Neuron (in vitro differentiated cells): ENCODE measurements around the gene SLC2A4.

ENCODE experiments used
- H2AFZ ChIP-seq: one replicate; pipeline ENCODE4 v1.6.1; 2013; ENCODE audit warnings: low read depth, mild to moderate bottlenecking, inconsistent platforms, low read length, moderate library complexity
- H3K27me3 ChIP-seq: one replicate; pipeline ENCODE4 v1.6.1; 2013; ENCODE audit warnings: low read length; ENCODE audit not compliant: insufficient read depth
- H3K36me3 ChIP-seq: one replicate; pipeline ENCODE4 v1.6.1; 2013; ENCODE audit warnings: low read length; ENCODE audit not compliant: insufficient read depth
- H3K4me1 ChIP-seq: one replicate; pipeline ENCODE4 v1.6.1; 2013; ENCODE audit warnings: low read length; ENCODE audit not compliant: insufficient read depth
- H3K4me3 ChIP-seq: 2 replicates; pipeline ENCODE4 v1.5.1; 2013; ENCODE audit warnings: mild to moderate bottlenecking, low read length, moderate library complexity
- H3K9me3 ChIP-seq: one replicate; pipeline ENCODE4 v1.6.1; 2013; ENCODE audit warnings: low read length

The SLC2A4 gene

GRCh38 chr17:7262935-7263800 lies 18.4 kb upstream of the SLC2A4 start:
- Histone ChIP-seq H3K9me3 (peaks cover 6% of the 10 kb centered on the region), H3K4me1 (peaks cover 3% of the 10 kb centered on the region), H2AFZ (no peak overlapping the region), H3K4me3 (no peak overlapping the region), H3K36me3 (peaks cover 17% of the 10 kb centered on the region), H3K27me3 (peaks cover 45% of the 10 kb centered on the region)

GRCh38 chr17:7263801-7264078 lies 17.8 kb upstream of the SLC2A4 start:
- peaks cover 3% of the 10 kb centered on the region for H3K4me1 ChIP-seq
- peaks cover 6% of the 10 kb centered on the region for H3K9me3 ChIP-seq
- H3K4me3 ChIP-seq = no peak overlapping the region
- peaks cover 12% of the 10 kb centered on the region for H3K36me3 ChIP-seq
- no peak overlapping the region for H2AFZ ChIP-seq
- peaks cover 45% of the 10 kb centered on the region for H3K27me3 ChIP-seq

- Histone ChIP-seq H3K36me3 (no peaks in the 10 kb centered on the region), H2AFZ (no peak overlapping the region), H3K27me3 (peaks cover 29% of the 10 kb centered on the region), H3K9me3 (peaks cover under 1% of the 10 kb centered on the region), H3K4me1 (peaks cover 3% of the 10 kb centered on the region), H3K4me3 (no peak overlapping the region)
Observed at GRCh38 chr17:7266784-7267183, 14.7 kb upstream of the SLC2A4 start.

GRCh38 chr17:7279448-7279847 lies 2.1 kb upstream of the SLC2A4 start:
- H2AFZ ChIP-seq = no peak overlapping the region
- H3K9me3 ChIP-seq = no peaks in the 10 kb centered on the region
- peaks cover 14% of the 10 kb centered on the region for H3K4me1 ChIP-seq
- no peak overlapping the region for H3K4me3 ChIP-seq
- H3K36me3 ChIP-seq = no peaks in the 10 kb centered on the region
- no peaks in the 10 kb centered on the region for H3K27me3 ChIP-seq

GRCh38 chr17:7280519-7281073 lies 922 bp upstream of the SLC2A4 start:
- H3K36me3 ChIP-seq = no peaks in the 10 kb centered on the region
- H3K27me3 ChIP-seq = no peaks in the 10 kb centered on the region
- H2AFZ ChIP-seq = peak overlapping the region; percentile 31
- peak overlapping the region; percentile 10 for H3K4me3 ChIP-seq
- no peaks in the 10 kb centered on the region for H3K9me3 ChIP-seq
- H3K4me1 ChIP-seq = peaks cover 14% of the 10 kb centered on the region

- H3K9me3 ChIP-seq = no peaks in the 10 kb centered on the region
- peak overlapping the region; percentile 59 for H3K4me3 ChIP-seq
- no peaks in the 10 kb centered on the region for H3K27me3 ChIP-seq
- H3K36me3 ChIP-seq = no peaks in the 10 kb centered on the region
- peak overlapping the region; percentile 31 for H2AFZ ChIP-seq
- peaks cover 14% of the 10 kb centered on the region for H3K4me1 ChIP-seq
Observed at GRCh38 chr17:7281953-7282751, 634 bp downstream of the SLC2A4 start.

GRCh38 chr17:7282752-7283321 lies 1.3 kb downstream of the SLC2A4 start:
- peak overlapping the region; percentile 59 for H3K4me3 ChIP-seq
- H3K9me3 ChIP-seq = no peaks in the 10 kb centered on the region
- H2AFZ ChIP-seq = no peak overlapping the region
- H3K27me3 ChIP-seq = no peaks in the 10 kb centered on the region
- no peaks in the 10 kb centered on the region for H3K36me3 ChIP-seq
- H3K4me1 ChIP-seq = peaks cover 14% of the 10 kb centered on the region

- no peak overlapping the region for H3K4me3 ChIP-seq
- peaks cover 14% of the 10 kb centered on the region for H3K4me1 ChIP-seq
- H2AFZ ChIP-seq = no peak overlapping the region
- no peaks in the 10 kb centered on the region for H3K9me3 ChIP-seq
- H3K27me3 ChIP-seq = no peaks in the 10 kb centered on the region
- H3K36me3 ChIP-seq = no peaks in the 10 kb centered on the region
Observed at GRCh38 chr17:7283471-7284216, 2.1 kb downstream of the SLC2A4 start.

- H3K4me1 ChIP-seq = peaks cover 14% of the 10 kb centered on the region
- no peaks in the 10 kb centered on the region for H3K36me3 ChIP-seq
- no peaks in the 10 kb centered on the region for H3K9me3 ChIP-seq
- no peak overlapping the region for H2AFZ ChIP-seq
- no peaks in the 10 kb centered on the region for H3K27me3 ChIP-seq
- H3K4me3 ChIP-seq = no peak overlapping the region
Observed at GRCh38 chr17:7284911-7285310, 3.4 kb downstream of the SLC2A4 start.

- Histone ChIP-seq H3K4me3 (no peak overlapping the region), H3K4me1 (peaks cover 11% of the 10 kb centered on the region), H2AFZ (no peak overlapping the region), H3K27me3 (no peaks in the 10 kb centered on the region), H3K36me3 (no peaks in the 10 kb centered on the region), H3K9me3 (no peaks in the 10 kb centered on the region)
Observed at GRCh38 chr17:7285679-7286078, 4.2 kb downstream of the SLC2A4 start.

GRCh38 chr17:7289256-7290032 lies 7.9 kb downstream of the SLC2A4 start:
- Histone ChIP-seq H2AFZ (no peak overlapping the region), H3K9me3 (no peaks in the 10 kb centered on the region), H3K36me3 (no peaks in the 10 kb centered on the region), H3K4me3 (no peak overlapping the region), H3K27me3 (peaks cover 25% of the 10 kb centered on the region), H3K4me1 (peaks cover 9% of the 10 kb centered on the region)

- Histone ChIP-seq H3K4me3 (no peak overlapping the region), H3K36me3 (no peaks in the 10 kb centered on the region), H3K4me1 (peaks cover 12% of the 10 kb centered on the region), H3K27me3 (peaks cover 29% of the 10 kb centered on the region), H2AFZ (no peak overlapping the region), H3K9me3 (no peaks in the 10 kb centered on the region)
Observed at GRCh38 chr17:7290166-7290565, 8.6 kb downstream of the SLC2A4 start.
